ENCODE results near the gene CHKB.
A peak's percentile ranks its signal among the peaks of the same experiment; 100 is the strongest.

Gene CHKB

DNA sequence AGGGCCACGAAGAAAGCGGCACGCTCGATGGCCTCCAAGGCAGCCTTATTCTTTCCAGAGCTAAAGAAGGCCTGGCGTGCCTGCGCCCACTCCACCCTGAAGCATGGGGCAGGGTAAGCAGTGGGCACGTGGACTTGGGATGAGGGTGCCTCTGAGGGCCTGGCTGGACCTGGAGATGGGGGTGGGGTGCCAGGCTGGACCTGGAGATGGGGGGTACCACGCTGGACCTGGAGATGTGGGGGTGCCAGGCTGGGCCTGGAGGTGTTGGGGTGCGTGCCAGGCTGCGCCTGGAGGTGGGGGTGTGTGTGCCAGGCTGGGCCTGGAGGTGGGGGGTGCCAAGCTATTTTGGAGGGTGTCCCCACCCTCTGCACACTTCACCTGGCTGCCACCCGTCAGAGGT, 9.7 kb downstream of the CHKB start:
- DNase-seq (ENCODE audit: low read depth), result no peak

DNA sequence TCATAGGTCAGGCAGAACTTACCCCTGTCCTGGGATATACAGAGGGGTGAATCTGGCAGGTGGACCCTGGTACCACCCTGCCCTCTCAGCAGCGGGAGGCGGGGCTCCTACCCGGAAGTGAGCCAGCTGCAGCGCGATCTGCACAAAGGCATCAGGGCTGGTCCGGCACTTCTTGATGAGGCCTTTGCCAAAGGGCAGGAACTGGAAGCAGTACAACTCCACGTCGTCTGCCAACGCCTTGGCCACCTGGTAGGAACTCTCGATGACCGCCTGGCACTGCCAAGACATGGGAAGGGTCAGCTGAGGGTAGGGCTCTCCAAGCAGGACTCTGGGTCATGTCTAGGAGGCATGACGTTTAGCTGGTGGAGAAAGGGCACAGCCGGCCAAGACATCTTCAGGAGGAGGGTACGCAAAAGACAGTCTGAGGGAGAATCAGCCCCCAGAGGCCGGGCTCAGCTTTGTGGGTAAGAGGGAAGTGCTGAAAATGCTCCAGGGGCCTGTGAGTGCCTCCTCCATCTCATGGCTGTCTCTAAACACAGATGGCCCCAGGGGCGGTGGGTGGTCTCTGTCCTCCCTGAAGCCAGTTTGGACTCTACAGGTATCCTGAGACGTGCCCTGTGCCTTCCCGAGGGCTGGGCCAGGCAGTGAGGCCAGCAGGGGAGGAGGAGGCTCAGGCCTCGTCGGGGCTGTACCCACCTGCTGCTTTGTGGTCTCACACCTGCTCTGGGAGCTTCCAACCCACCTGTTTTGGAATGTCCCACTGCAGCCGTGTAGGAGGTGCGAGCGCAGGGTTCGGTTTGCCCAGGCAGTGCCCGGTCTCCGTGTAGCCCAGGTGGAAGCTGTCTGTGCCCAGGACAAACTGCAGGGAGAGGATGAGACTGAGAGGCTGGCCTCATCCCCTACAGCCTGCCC, 11.1 kb downstream of the CHKB start:
- DNase-seq (ENCODE audit: low read depth), result no peak

DNA sequence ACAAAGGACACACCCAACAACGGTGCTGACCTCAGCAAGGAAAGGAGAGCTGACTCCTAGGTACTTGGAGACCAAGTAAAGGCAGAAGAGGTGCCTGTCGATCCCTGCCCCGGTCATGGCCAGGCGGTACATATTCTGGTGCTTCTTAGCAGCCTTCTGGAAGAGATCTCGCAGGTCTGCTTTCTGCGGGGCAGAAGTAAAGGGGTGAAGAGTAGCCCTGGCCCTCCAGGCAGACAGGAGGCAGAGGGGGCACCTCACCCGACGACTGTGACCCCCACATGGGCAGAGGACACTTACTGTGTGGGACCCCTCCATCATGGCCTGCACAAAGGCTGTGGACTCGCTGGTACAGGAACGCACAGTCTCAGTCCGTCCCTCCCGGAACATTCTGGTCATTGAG, 11.8 kb downstream of the CHKB start:
- DNase-seq (ENCODE audit: low read depth), result no peak

DNA sequence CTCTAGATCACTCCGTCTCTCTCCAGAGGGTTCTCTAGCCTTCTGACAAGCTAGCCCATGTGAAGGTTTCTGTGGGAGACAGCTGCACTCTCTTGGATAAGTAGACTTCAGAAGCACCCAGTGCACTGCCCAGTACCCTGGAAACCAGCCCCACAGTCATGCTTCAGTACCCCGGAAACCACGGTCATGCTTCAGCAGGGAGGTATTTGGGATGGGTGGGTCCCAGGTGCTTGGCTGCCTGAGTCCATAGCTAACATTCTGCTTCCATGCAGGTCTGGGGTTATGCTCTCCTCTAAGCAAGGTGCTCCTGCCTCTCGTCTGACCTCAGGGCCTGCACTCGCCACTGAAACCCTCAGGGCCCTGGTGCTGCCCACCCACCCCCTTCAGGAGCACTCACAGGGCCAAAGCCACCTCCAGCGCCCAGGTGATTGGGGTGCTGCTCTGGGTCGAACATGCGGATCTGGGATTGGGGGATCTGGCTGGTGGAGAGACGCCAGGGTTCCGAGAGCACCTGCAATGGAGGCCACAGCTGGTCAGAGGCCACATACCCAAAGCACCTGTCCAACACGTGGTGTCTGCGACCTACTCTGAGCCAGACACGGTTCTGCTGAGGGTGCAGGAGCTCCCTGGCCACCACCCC, 12.6 kb downstream of the CHKB start:
- DNase-seq (ENCODE audit: low read depth), result no peak

DNA sequence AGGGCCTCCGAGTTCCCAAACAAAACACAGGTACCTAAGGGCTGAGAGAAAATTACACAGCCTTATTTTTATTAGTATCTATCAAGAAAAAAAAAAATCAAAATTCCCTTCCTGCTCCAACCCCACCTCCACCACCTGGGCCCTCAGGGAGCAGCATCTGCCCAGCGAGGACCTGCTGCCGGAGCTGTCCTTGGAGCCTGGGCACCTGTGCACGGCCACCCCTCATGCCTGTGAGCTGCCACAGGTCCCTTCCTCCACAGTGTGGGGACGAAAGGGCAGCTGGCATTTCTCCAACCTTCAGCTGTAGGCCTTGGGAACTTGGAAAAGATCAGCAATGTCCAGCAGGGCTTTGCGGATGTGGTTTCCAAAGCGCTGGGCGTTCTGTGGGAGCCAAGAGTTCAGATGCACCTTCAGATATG, 13.6 kb downstream of the CHKB start:
- DNase-seq (ENCODE audit: low read depth), result no peak

DNA sequence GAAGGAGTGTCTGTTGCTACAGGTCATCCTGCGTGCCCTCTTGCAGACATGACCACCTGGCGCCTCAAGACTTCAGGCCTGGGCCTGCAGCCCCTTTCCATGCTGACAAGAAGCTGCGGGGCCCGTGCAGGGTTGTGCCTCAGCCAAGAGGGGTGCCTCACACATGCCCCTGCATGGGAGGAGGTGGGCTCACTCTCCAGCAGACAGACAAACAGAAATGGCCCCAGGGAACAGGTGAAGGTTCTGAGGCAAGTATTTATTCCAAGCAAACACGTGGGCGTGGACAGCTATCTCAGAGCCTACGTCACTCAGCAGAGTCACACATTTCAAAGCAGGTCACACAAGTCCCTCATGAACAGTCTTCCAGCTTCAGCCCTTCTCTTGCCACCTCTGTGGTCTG, 14.0 kb downstream of the CHKB start:
- no peak for DNase-seq (ENCODE audit: low read depth)

DNA sequence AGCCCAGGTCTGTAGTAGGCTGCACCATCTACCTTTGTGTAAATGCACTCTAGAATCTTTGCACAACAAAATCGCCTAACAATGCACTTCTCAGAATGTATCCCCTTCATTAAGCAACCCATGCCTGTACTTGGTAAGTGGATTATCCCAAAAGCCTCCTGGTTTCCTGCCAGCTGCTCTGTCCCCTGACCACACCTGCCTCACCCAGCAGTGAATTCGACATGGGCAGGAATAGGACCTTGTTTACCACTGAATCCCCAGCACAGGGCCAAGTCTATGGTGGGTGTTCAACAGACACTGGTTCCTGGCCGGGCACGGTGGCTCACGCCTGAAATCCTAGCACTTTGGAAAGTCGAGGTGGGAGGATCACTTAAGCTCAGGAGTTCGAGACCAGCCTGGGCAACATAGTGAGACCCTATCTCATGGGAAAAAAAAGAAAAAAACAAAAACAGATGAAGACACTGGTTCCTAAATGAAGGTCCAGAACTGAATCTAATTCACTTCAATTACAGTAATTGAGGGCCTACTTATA, 14.9 kb downstream of the CHKB start:
- no peak for DNase-seq (ENCODE audit: low read depth)

DNA sequence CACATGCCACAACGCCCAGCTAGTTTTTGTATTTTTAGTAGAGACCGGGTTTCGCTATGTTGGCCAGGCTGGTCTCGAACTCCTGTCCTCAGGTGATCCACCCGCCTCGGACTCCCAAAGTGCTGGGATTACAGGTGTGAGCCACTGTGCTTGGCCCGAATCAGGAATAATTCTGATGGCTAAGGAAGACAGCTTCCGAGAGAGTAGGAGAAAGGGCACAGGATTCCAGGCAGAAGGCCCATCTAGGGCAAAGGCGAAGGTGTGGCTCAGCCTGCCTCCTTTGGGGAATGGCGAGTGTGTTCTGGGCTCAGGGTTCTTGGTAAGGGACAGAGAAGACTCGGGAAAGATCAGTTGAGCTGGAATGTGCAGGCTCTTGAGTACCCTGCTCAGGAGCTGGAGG, 18.4 kb downstream of the CHKB start:
- no peak for DNase-seq (ENCODE audit: low read depth)

DNA sequence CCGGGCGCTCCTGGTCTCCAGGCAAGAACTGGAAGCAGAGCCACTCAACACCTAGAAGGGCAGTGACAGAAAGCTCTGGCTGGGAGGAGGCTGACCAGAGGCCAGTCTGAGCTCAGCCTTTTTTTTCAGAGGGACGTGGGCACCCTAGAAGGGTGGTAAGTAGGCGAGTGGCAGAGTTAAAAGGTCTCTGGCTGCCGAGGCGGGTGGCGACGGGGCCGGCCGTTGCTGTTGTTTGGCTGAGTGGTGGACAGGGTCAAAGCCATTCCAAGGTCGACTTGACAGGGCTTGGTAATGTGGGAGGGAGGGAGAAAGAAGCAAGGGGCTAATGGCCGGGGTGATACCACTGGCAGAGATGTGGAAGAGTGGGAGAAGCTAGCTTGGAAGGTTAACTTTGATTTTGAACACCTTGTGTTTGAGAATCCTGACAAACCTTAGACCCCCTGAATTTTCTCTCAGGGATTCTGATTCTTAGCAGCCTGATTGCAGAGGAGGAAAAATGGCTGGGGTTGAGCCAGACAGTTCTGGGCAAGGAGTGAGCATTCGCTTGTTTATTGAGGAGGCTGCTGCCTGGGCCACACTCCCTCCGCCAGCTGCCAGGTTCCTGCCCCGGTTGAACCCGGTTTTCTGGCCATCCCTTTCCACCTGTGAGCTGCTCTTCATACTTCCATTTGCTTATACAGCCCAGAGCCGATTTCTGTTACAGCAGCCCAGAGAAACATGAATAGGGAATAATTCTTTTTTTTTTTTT, 19.1 kb downstream of the CHKB start:
- DNase-seq (ENCODE audit: low read depth), result no peak

DNA sequence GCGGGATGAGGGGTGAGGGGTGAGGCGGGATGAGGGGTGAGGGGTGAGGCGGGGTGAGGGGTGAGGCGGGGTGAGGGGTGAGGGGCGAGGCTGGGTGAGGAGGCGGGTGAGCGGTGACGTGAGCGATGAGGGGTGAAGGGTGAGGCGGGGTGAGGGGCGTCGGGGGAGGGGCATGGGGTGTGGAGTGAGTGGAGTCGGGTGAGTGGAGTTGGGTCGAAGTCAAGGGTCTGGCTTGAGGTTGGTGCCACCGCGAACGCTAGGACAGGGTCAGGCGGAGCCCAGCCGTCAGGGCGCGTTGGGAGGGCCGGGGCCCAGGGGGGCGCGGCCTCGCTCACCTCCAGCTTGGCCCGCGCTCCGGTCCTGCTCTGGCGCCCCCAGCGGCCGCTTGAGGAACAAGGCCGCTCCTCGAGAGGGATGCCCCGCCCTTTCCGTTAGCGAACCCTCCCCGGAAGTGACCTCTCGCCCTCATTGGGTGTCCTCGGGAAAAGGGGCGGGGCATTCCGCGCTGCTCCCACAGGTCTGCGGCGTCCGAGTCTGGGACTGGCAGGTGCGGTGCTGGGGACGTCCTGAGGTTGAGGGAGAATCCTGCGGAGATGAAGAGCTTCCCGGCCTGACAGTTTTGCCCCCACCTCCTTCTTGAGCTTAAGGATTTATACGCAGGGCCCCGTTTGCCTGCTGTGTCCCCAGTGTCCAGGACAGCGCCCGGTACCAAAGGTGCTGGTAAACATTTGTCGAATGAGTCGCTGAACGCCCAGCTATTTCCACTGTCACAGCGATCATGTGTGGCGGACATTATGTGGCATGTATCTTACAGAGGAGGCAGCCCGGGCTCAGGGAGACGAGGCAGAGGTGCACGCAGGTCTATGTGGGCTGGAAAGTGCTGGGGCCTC, 19.9 kb downstream of the CHKB start, which contains the start of gene SYCE3:
TSS of gene SYCE3 (minus strand) at position 397 of the 890 bp plus-strand sequence. CDS start 6,514 bp downstream, outside the sequence.
- peak; percentile 96 for DNase-seq (ENCODE audit: low read depth)

DNA sequence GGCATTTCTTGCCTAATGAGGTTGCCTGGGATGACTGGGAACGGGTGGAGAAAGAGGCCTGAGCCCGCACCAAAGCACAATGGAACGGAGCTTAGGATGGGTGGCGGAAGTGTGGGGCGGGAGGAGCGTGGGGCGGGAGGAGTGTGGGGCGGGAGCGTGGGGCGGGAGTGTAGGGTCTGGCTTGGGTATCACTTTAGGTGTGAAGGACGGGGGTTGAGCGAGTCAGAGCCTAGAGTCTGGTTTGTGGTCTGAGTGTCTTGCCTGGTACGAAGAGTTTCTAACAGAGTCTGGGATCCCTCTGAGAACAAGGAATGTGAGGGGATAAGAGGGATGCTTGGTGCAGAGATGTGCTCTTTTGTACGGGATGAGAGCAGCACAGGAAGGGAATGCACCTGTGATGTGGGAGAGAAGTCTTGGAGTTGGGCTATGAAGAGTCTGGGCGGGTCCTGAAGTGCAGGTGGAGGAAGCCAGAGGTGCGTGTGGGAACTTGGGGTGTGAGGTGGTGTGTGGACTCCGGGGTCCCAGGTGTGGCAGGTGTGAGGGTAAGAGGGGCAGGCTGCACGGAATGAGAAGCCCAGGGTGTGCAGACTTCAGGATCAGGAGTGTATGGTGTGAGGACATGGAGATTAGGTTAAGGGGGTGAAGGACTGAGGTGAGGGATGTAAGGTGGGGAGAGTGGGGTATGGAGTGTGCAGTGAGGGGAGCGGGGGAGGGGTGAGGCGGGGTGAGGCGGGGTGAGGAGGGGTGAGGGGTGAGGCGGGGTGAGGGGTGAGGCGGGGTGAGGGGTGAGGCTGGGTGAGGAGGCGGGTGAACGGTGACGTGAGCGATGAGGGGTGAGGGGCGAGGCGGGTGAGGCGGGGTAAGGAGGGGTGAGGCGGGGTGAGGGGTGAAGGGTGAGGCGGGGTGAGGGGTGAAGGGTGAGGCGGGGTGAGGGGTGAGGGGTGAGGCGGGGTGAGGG, 21.0 kb downstream of the CHKB start:
- DNase-seq (ENCODE audit: low read depth), result no peak

DNA sequence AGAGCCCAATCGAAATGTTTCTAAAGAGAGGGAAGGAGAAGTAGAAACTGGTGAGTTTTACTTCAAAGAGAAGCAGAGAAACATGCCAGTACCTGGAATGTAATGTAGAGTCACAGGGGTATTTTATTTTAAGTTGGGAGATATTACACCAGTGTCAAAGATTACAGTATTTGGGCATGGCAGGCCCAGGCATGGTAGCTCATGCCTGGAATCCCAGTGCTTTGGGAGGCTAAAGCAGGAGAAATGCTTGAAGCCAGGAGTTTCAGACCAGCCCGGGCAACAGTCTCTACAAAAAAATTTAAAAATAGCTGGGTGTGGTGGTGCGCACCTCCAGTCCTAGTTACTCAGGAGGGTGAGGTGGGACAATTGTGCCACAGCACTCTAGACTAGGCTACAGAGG, 22.6 kb downstream of the CHKB start:
- DNase-seq (ENCODE audit: low read depth), result no peak

DNA sequence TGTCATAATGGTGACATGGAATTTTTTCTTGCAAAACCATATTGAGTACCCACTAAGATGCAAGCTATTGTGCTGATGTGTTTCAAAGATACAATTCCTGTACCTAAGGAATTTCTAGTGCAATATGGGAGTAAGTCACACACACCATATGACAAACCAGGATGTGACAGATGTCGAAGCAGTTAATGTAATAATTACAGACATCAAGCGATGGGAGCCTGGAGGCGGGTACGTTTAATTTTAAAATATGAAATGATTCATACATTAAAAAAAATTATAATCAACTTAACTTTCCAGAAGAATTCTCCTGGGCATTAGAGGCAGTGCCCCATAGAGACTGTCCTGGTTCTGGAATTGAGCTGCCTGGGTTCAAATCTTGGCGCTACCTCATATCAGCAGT, 25.9 kb downstream of the CHKB start:
- DNase-seq (ENCODE audit: low read depth), result no peak

DNA sequence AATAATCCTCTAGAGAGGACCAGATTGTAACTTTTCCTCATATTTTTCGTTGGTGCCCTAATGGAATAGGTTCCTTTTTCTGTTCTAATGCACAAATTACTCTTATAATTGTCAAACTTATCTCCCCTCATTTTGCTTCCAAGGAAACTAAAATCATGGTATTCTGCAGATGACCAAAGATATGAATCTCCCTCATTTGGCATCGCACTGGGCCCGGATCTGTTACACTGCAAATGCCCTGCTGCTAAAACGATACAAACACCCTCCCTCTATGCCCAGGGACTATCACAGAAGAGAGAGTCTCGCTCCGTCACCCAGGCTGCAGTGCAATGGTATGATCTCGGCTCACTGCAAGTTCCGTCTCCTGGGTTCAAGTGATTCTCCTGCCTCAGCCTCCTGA, 29.3 kb downstream of the CHKB start:
- no peak for DNase-seq (ENCODE audit: low read depth)

DNA sequence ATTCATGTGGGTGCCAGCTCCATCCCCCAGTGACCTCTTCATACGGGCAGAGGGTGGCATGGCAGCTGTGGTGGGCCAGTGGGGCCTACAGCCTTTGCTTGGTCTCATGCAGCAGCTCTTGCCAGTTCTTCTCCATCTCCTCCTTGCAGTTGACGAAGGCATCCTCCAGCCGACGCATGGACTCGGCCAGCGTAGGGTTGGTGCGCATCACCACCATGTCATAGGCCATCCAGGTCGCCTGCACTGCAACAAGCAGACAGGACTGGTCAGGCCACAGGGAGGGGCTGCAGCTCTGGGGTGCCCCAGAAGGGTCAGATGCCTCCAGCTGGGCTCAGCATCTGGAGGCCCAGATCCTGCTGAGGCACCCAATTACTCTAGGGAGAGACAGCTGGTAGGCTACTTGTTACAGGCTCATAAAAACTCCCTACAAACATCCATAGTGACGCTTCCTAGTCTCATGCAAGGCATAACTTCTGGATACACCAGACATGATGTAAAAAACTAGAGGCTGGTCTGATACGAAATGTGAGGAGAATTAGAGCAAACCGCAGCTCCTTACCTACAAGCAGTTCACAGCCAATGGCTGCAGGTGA, 31.4 kb downstream of the CHKB start:
- no peak for DNase-seq (ENCODE audit: low read depth)

DNA sequence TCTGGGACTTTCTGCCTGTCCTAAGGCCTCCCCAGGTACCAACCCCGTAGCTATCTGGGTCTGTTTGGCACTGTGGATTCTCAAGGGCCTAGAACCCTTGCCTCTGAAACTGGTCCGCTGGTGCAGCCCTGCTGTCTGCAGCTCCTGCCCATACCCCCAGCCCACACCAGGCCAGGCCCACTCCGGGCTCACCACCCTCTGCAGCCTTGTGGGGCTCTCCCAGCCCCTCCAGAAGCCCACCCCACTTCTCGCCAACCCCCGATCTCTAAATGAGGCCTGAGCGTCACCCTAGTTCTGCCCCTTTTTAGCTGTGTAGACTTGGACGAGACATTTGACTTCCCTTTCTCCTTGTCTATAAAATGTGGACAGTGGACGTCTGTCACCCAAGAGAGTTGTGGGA, 32.3 kb downstream of the CHKB start:
- no peak for DNase-seq (ENCODE audit: low read depth)

DNA sequence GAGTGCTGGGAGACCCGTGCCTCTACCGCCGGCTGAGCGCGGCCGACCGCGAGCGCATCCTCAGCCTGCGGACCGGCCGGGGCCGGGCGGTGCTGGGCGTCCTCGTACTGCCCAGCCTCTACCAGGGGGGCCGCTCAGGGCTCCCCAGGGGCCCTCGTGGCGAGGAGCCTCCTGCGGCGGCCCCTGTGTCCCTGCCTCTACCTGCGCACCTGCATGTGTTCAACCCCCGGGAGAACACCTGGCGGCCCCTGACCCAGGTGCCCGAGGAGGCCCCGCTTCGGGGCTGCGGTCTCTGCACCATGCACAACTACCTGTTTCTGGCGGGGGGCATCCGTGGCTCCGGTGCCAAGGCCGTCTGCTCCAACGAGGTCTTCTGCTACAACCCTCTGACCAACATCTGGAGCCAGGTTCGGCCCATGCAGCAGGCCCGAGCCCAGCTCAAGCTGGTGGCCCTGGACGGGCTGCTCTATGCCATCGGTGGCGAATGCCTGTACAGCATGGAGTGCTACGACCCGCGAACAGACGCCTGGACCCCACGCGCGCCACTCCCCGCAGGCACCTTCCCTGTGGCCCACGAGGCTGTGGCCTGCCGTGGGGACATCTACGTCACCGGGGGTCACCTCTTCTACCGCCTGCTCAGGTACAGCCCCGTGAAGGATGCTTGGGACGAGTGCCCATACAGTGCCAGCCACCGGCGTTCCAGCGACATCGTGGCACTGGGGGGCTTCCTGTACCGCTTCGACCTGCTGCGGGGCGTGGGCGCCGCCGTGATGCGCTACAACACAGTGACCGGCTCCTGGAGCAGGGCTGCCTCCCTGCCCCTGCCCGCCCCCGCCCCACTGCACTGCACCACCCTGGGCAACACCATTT, 33.5 kb downstream of the CHKB start:
- no peak for DNase-seq (ENCODE audit: low read depth)

DNA sequence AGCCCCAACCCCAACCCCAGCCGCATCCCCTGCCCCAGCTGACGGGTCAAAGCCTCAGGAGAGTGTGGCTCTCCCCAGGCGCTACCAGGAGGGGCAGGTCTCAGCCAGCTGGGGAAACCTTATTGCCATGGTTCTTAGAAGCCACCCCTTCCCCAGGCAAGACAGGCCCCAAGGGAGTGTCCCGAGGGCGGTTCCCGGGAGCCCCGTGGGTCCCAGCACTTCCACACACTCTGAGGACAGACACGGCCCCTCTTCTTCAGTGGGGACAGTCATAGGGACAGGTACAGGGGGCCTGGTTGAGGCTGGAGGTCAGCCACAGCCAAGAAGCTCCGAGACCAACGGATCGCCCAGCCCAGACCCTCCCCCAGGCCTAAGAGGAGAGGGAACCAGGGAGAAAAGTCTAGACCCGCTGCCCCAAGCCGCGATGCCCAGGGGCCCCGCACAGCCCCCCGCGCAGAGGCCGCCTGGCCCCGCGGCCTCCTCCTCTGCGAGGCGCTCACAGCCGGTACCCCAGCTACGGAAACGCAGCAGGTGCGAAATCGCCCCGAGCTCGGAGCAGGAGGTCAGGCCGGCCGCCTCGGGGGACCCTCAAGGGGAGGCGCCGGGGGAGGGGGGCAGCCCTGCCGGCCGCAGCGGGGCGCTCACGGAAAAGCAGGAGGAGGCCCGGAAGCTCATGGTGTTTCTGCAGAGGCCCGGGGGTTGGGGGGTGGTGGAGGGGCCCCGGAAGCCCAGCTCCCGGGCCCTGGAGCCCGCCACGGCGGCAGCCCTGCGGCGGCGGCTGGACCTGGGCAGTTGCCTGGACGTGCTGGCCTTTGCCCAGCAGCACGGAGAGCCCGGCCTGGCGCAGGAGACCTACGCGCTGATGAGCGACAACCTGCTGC, 34.4 kb downstream of the CHKB start:
- peak; percentile 44 for DNase-seq (ENCODE audit: low read depth)

All from stimulated activated CD4-positive, alpha-beta T cell treated with anti-CD3 and anti-CD28 coated beads, Interleukin-2, amount 100 ng/mL, for 4 hours (primary cell).